ENCODE measurements around the gene DNAAF5. TPM values are rescaled to one million over a fixed set of nuclear protein-coding genes. Genes with fewer than 3 reads are reported as not detected.
"Not testable (repeated sequence)": the region's sequence is repeated elsewhere in the genome, so short reads cannot be mapped to it uniquely, and the experiment has no call there.

DNAAF5 gene
- total RNA-seq, 6 experiments from 2014 or later: 9.5 to 22.8 (median 10.5) TPM

DNA sequence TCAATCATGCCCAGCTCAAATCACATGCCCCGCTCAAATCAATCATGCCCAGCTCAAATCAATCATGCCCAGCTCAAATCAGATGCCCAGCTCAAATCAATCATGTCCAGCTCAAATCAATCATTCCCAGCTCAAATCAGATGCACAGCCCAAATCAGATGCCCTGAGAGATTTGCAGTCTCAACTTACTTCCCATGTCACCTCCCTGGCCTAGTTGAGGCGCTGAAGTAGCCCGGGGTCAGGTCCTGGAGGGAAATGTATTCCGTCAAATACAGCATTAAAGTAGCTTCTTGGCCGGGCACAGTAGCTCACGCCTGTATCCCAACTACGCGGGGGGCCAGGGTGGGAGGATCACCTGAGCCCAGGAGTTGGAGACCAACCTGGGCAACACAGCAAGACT is 16.3 kb downstream of the DNAAF5 start:
- H3K4me3 ChIP-seq: no peak overlapping the region
- 77% methylated on average over 6 of the region's 8 CpGs for WGBS (ENCODE audit: insufficient coverage, low coverage, low lambda C conversion rate, missing lambda C conversion rate)
- intact Hi-C loops (cut with DNase I): no loop called here
- H3K36me3 ChIP-seq: no peaks in the 10 kb centered on the region
- TF ChIP-seq CTCF (IDR thresholded peaks at IDR 0.05) (no peak), POLR2A (IDR thresholded peaks at IDR 0.05) (no peak)
- H3K27me3 ChIP-seq: no peaks in the 10 kb centered on the region
- no peak overlapping the region for H3K27ac ChIP-seq
- no peaks in the 10 kb centered on the region for H3K9me3 ChIP-seq
- DNase-seq (peak in 1 of 3 donors; percentile 26), ATAC-seq (no peak)
- H3K4me1 ChIP-seq: no peaks in the 10 kb centered on the region

- H3K9me3 ChIP-seq; H3K27ac ChIP-seq; H3K4me3 ChIP-seq; H3K4me1 ChIP-seq; H3K27me3 ChIP-seq; intact Hi-C loops (cut with DNase I); H3K36me3 ChIP-seq: not testable (repeated sequence)
- 76% methylated on average over 14 of the region's 14 CpGs for WGBS (ENCODE audit: insufficient coverage, low coverage, low lambda C conversion rate, missing lambda C conversion rate)
- peak in 1 of 3 donors; percentile 27 for DNase-seq
- ATAC-seq: peak in 1 of 4 donors; percentile 65
Measured at GRCh38 chr7:743341-744127, 17.0 kb downstream of the DNAAF5 start.

DNA sequence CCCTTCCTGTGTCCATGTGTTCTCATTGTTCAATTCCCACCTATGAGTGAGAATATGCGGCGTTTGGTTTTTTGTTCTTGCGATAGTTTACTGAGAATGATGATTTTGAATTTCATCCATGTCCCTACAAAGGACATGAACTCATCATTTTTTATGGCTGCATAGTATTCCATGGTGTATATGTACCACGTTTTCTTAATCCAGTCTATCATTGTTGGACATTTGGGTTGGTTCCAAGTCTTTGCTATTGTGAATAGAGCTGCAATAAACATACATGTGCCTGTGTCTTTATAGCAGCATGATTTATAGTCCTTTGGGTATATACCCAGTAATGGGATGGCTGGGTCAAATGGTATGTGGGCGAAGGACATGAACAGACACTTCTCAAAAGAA is 17.6 kb downstream of the DNAAF5 start:
- H3K9me3 ChIP-seq; H3K36me3 ChIP-seq; ATAC-seq; H3K27ac ChIP-seq; intact Hi-C loops (cut with DNase I); H3K4me3 ChIP-seq; DNase-seq; H3K27me3 ChIP-seq; H3K4me1 ChIP-seq: not testable (repeated sequence)
- 94% methylated on average over 5 of the region's 5 CpGs for WGBS (ENCODE audit: insufficient coverage, low coverage, low lambda C conversion rate, missing lambda C conversion rate)

GRCh38 chr7:744854-745430 is 18.4 kb downstream of the DNAAF5 start:
- H3K4me1 ChIP-seq: no peaks in the 10 kb centered on the region
- no peaks in the 10 kb centered on the region for H3K36me3 ChIP-seq
- H3K27ac ChIP-seq: no peak overlapping the region
- intact Hi-C loops (cut with DNase I): no loop called here
- DNase-seq: no peak
- ATAC-seq: no peak
- H3K9me3 ChIP-seq: no peaks in the 10 kb centered on the region
- no peaks in the 10 kb centered on the region for H3K27me3 ChIP-seq
- H3K4me3 ChIP-seq: no peak overlapping the region
- TF ChIP-seq CTCF (IDR thresholded peaks at IDR 0.05) (no peak), POLR2A (IDR thresholded peaks at IDR 0.05) (no peak)
- 100% methylated on average over 1 of the region's 20 CpGs for WGBS (ENCODE audit: insufficient coverage, low coverage, low lambda C conversion rate, missing lambda C conversion rate)

DNA sequence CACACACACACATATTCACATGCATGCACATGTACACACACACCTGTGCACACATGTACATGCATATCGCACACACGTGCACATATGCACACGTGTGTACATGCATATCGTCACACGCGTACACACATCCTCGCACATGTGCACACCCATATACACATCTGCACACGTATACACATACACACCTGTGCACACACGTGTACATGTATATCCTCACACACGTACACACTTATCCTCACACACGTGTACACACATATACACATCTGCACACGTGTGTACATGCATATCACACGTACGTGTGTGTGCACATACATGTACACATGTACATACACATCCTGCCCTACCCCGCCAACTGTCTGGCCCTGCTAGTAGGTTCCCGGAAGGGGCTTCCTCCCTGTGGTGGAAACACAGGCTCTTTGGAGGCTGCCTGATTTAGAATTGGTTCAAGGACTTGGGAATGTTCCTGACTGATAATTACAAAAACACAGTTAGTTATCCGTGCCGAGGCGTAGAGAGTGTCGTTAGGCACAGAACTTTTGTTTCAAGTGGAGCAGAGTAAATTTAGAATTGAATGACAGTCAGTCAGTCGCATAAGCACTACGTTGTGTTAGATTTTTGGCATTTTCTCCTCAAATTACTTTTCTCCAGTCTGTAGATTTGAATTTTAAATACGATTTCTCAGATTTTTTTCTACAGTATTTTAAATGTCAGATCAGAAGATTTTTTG is 19.1 kb downstream of the DNAAF5 start:
- no peak for DNase-seq
- WGBS (ENCODE audit: insufficient coverage, low coverage, low lambda C conversion rate, missing lambda C conversion rate): 95% methylated on average over 23 of the region's 23 CpGs
- H3K27me3 ChIP-seq: no peaks in the 10 kb centered on the region
- no peak overlapping the region for H3K27ac ChIP-seq
- intact Hi-C loops (cut with DNase I): no loop called here
- TF ChIP-seq CTCF (IDR thresholded peaks at IDR 0.05) (no peak), POLR2A (IDR thresholded peaks at IDR 0.05) (no peak)
- no peak overlapping the region for H3K4me3 ChIP-seq
- H3K4me1 ChIP-seq: no peaks in the 10 kb centered on the region
- H3K36me3 ChIP-seq: no peaks in the 10 kb centered on the region
- no peaks in the 10 kb centered on the region for H3K9me3 ChIP-seq
- no peak for ATAC-seq
